GM23338 (cell line): ENCODE data around the gene FHIP1B. TPM values are rescaled to one million over a fixed set of nuclear protein-coding genes. Genes with fewer than 3 reads are reported as not detected.

Experiments used
- ATAC-seq: fragments of 200-7000 bp; cut with Tn5 transposase; 3 replicates; pipeline ENCODE4 v1.9.1; 2020
- DNase-seq: peaks from one replicate; pipeline ENCODE4 v3.0.0-alpha.2; 2015; ENCODE audit warnings: low spot score
- H2AFZ ChIP-seq: fragments of 200-600 bp; sonication (generic); 2 replicates; pipeline ENCODE4 v1.8.0; 2016; ENCODE audit warnings: antibody characterized with exemption, mild to moderate bottlenecking, moderate library complexity
- H3F3A ChIP-seq: fragments of 200-600 bp; sonication (generic); replicated peaks from 2 replicates; pipeline ENCODE4 v1.8.0; 2017; ENCODE audit warnings: antibody characterized with exemption, mixed run types, low read depth
- H3K27ac ChIP-seq: fragments of 200-600 bp; sonication (generic); 2 replicates; pipeline ENCODE4 v1.6.1; 2016; ENCODE audit warnings: low read depth
- H3K27me3 ChIP-seq: fragments of 200-600 bp; sonication (generic); 2 replicates; pipeline ENCODE4 v1.8.0; 2016; ENCODE audit warnings: mild to moderate bottlenecking, mixed run types, moderate library complexity; ENCODE audit not compliant: insufficient read depth
- H3K36me3 ChIP-seq: fragments of 200-600 bp; sonication (generic); 2 replicates; pipeline ENCODE4 v1.8.0; 2016; ENCODE audit warnings: mild to moderate bottlenecking; ENCODE audit not compliant: insufficient read depth
- H3K4me1 ChIP-seq: fragments of 200-600 bp; sonication (generic); 2 replicates; pipeline ENCODE4 v1.8.0; 2016; ENCODE audit warnings: mild to moderate bottlenecking, moderate library complexity; ENCODE audit not compliant: insufficient read depth
- H3K4me2 ChIP-seq: fragments of 200-600 bp; sonication (generic); 2 replicates; pipeline ENCODE4 v1.7.1; 2017; ENCODE audit warnings: mixed run types
- H3K4me3 ChIP-seq: fragments of 200-600 bp; sonication (generic); 2 replicates; pipeline ENCODE4 v1.6.1; 2016; ENCODE audit warnings: mixed run types
- H3K79me2 ChIP-seq: fragments of 200-600 bp; sonication (generic); replicated peaks from 2 replicates; pipeline ENCODE4 v1.8.0; 2017; ENCODE audit warnings: mild to moderate bottlenecking; ENCODE audit not compliant: insufficient read depth
- H3K9me2 ChIP-seq: fragments of 200-600 bp; sonication (generic); 2 replicates; pipeline ENCODE4 v1.8.0; 2017; ENCODE audit not compliant: insufficient read depth
- H4K20me1 ChIP-seq: fragments of 200-600 bp; sonication (generic); replicated peaks from 2 replicates; pipeline ENCODE4 v1.8.0; 2017; ENCODE audit warnings: mild to moderate bottlenecking; ENCODE audit not compliant: insufficient read depth
- H3K27ac Mint-ChIP-seq: 2 replicates; pipeline ENCODE4 v1.8.0; 2020; ENCODE audit warnings: inconsistent platforms, mild to moderate bottlenecking, moderate library complexity, mixed read lengths
- H3K27me3 Mint-ChIP-seq: 3 replicates; pipeline ENCODE4 v1.8.0; 2022; ENCODE audit warnings: low read depth, mild to moderate bottlenecking, moderate library complexity, mixed read lengths, inconsistent platforms; ENCODE audit not compliant: insufficient read depth, poor library complexity
- H3K36me3 Mint-ChIP-seq: 3 replicates; pipeline ENCODE4 v1.8.0; 2021; ENCODE audit warnings: low read depth, mild to moderate bottlenecking, inconsistent platforms, moderate library complexity, mixed read lengths
- H3K4me1 Mint-ChIP-seq: 3 replicates; pipeline ENCODE4 v1.8.0; 2020; ENCODE audit warnings: mild to moderate bottlenecking, inconsistent platforms, mixed read lengths
- H3K4me3 Mint-ChIP-seq: 3 replicates; pipeline ENCODE4 v1.8.0; 2021; ENCODE audit warnings: moderate library complexity, mild to moderate bottlenecking, inconsistent platforms, mixed read lengths
- H3K9me3 Mint-ChIP-seq: 3 replicates; pipeline ENCODE4 v1.8.0; 2020; ENCODE audit warnings: moderate library complexity, mild to moderate bottlenecking, inconsistent platforms, mixed read lengths
- CREB1 ChIP-seq: fragments of 250-450 bp; sonication (Bioruptor Pico); IDR thresholded peaks from 2 replicates; pipeline ENCODE4 v1.5.0; 2020; ENCODE audit warnings: low read depth, mild to moderate bottlenecking, moderate library complexity
- EZH2 ChIP-seq: fragments of 200-600 bp; sonication (generic); IDR thresholded peaks from one replicate; pipeline ENCODE4 v1.8.0; 2017; ENCODE audit warnings: antibody characterized with exemption, mild to moderate bottlenecking, low read depth; ENCODE audit not compliant: unreplicated experiment
- EZH2phosphoT487 ChIP-seq: fragments of 200-600 bp; sonication (generic); IDR thresholded peaks from one replicate; pipeline ENCODE4 v1.8.1; 2018; ENCODE audit warnings: antibody characterized with exemption; ENCODE audit not compliant: unreplicated experiment
- JUNB ChIP-seq: IDR thresholded peaks from one replicate; pipeline ENCODE4 v1.6.1; 2016; ENCODE audit warnings: antibody characterized with exemption; ENCODE audit not compliant: unreplicated experiment
- NANOG ChIP-seq: IDR thresholded peaks from 2 replicates; pipeline ENCODE4 v1.6.1; 2016; ENCODE audit warnings: antibody characterized with exemption, borderline replicate concordance
- POLR2AphosphoS5 ChIP-seq: IDR thresholded peaks from 2 replicates; pipeline ENCODE4 v1.6.1; 2016; ENCODE audit warnings: antibody characterized with exemption, low read depth
- STAT1 ChIP-seq: IDR thresholded peaks from one replicate; pipeline ENCODE4 v1.6.1; 2016; ENCODE audit warnings: antibody characterized with exemption; ENCODE audit not compliant: unreplicated experiment
- ZNF114 ChIP-seq: fragments of 250-450 bp; sonication (Bioruptor Pico); IDR thresholded peaks from 2 replicates; pipeline ENCODE4 v1.5.0; 2020; ENCODE audit warnings: mild to moderate bottlenecking, moderate library complexity
- ZNF331 ChIP-seq: fragments of 250-450 bp; sonication (Bioruptor Pico); IDR thresholded peaks from 2 replicates; pipeline ENCODE4 v1.5.0; 2020; ENCODE audit warnings: low read depth, mild to moderate bottlenecking, moderate library complexity
- polyA plus RNA-seq: library from polyadenylated mRNA; unstranded; fragments of >200 nt; fragmentation: Nextera tagmentation; extraction: Ambion mirVana; gene quantifications from 2 replicates; pipeline ENCODE4 v1.2.1, GENCODE V29; 2016
- total RNA-seq: library from RNA; depleted of rRNA; stranded (reverse); fragments of >200 nt; shearing (Covaris generic); gene quantifications from 2 replicates; pipeline ENCODE4 v1.2.3, GENCODE V29; 2014
- TF ChIP-seq, protein P1 (sequence below), 2 experiments: fragments of 200-600 bp in 1 of 2; sonication (generic) in 1 of 2; conservative IDR thresholded peaks; 2 replicates each; pipeline versions ENCODE4 v1.5.1 to v1.6.1; 2016 to 2017; ENCODE audit warnings: antibody characterized with exemption in 2 of 2, low read depth in 2 of 2, mild to moderate bottlenecking in 2 of 2, moderate library complexity in 1 of 2
- TF ChIP-seq, protein P2 (sequence below): IDR thresholded peaks from 2 replicates; pipeline ENCODE4 v1.6.1; 2016; ENCODE audit warnings: antibody characterized with exemption
- TF ChIP-seq, protein P3 (sequence below): fragments of 250-450 bp; sonication (Bioruptor Pico); IDR thresholded peaks from 2 replicates; pipeline ENCODE4 v1.5.0; 2020; ENCODE audit warnings: mild to moderate bottlenecking, moderate library complexity
- TF ChIP-seq, protein P4 (sequence below): IDR thresholded peaks from one replicate; pipeline ENCODE4 v1.6.1; 2018; ENCODE audit warnings: antibody characterized with exemption; ENCODE audit not compliant: unreplicated experiment

FHIP1B gene
- total and polyA plus RNA-seq, 2 experiments from 2014 or later, result 10.3 to 34.5 TPM

DNA sequence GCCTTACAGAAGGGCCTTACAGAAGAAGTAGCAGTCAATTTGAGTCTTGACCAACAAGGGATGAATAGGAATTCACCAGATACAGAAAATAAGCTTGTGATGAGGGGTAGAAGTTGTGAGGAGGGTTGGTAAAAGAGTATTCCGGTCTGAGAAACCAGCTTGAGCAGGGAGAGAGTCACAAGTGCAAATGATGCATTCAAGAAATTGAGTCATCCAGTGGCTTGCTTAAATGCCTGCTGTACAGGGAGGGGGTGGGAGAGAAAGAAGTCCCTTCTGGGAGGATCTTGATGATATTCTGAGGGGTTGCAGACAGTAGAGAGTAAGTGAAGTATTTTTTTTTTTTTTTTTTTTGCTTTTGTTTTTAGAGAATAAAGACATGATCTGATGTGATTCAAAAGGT lies 34.4 kb upstream of the FHIP1B start:
- Histone ChIP-seq H3K36me3 (no peaks in the 10 kb centered on the region), H3K79me2 (no peaks in the 10 kb centered on the region), H3K4me2 (no peak overlapping the region), H4K20me1 (no peaks in the 10 kb centered on the region), H3K9me2 (no peaks in the 10 kb centered on the region), H3K4me1 (no peaks in the 10 kb centered on the region), H3K27me3 (0 out of 2 replicates have a peak, but pooled peaks cover 8% of the 10 kb centered on the region), H3K4me3 (no peak overlapping the region), H3K27ac (no peak overlapping the region), H3F3A (no peaks in the 10 kb centered on the region), H2AFZ (no peak overlapping the region)
- no peak for DNase-seq
- no peaks in the 10 kb centered on the region for H3K9me3 Mint-ChIP-seq
- no peak overlapping the region for H3K4me3 Mint-ChIP-seq
- H3K36me3 Mint-ChIP-seq, result no peaks in the 10 kb centered on the region
- TF ChIP-seq EZH2 (no peak), EZH2phosphoT487 (no peak), ZNF331 (no peak), JUNB (no peak), ZNF114 (CRISPR knock-in tag) (no peak), NANOG (no peak), CREB1 (CRISPR knock-in tag) (no peak), POLR2AphosphoS5 (no peak), STAT1 (no peak)
- TF ChIP-seq, protein P1, sequence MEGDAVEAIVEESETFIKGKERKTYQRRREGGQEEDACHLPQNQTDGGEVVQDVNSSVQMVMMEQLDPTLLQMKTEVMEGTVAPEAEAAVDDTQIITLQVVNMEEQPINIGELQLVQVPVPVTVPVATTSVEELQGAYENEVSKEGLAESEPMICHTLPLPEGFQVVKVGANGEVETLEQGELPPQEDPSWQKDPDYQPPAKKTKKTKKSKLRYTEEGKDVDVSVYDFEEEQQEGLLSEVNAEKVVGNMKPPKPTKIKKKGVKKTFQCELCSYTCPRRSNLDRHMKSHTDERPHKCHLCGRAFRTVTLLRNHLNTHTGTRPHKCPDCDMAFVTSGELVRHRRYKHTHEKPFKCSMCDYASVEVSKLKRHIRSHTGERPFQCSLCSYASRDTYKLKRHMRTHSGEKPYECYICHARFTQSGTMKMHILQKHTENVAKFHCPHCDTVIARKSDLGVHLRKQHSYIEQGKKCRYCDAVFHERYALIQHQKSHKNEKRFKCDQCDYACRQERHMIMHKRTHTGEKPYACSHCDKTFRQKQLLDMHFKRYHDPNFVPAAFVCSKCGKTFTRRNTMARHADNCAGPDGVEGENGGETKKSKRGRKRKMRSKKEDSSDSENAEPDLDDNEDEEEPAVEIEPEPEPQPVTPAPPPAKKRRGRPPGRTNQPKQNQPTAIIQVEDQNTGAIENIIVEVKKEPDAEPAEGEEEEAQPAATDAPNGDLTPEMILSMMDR (conservative IDR thresholded peaks at IDR 0.05; ENCODE audit: low read depth in 2 of 2), result no peak
- TF ChIP-seq, protein P2, sequence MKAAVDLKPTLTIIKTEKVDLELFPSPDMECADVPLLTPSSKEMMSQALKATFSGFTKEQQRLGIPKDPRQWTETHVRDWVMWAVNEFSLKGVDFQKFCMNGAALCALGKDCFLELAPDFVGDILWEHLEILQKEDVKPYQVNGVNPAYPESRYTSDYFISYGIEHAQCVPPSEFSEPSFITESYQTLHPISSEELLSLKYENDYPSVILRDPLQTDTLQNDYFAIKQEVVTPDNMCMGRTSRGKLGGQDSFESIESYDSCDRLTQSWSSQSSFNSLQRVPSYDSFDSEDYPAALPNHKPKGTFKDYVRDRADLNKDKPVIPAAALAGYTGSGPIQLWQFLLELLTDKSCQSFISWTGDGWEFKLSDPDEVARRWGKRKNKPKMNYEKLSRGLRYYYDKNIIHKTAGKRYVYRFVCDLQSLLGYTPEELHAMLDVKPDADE, result no peak
- TF ChIP-seq, protein P3, sequence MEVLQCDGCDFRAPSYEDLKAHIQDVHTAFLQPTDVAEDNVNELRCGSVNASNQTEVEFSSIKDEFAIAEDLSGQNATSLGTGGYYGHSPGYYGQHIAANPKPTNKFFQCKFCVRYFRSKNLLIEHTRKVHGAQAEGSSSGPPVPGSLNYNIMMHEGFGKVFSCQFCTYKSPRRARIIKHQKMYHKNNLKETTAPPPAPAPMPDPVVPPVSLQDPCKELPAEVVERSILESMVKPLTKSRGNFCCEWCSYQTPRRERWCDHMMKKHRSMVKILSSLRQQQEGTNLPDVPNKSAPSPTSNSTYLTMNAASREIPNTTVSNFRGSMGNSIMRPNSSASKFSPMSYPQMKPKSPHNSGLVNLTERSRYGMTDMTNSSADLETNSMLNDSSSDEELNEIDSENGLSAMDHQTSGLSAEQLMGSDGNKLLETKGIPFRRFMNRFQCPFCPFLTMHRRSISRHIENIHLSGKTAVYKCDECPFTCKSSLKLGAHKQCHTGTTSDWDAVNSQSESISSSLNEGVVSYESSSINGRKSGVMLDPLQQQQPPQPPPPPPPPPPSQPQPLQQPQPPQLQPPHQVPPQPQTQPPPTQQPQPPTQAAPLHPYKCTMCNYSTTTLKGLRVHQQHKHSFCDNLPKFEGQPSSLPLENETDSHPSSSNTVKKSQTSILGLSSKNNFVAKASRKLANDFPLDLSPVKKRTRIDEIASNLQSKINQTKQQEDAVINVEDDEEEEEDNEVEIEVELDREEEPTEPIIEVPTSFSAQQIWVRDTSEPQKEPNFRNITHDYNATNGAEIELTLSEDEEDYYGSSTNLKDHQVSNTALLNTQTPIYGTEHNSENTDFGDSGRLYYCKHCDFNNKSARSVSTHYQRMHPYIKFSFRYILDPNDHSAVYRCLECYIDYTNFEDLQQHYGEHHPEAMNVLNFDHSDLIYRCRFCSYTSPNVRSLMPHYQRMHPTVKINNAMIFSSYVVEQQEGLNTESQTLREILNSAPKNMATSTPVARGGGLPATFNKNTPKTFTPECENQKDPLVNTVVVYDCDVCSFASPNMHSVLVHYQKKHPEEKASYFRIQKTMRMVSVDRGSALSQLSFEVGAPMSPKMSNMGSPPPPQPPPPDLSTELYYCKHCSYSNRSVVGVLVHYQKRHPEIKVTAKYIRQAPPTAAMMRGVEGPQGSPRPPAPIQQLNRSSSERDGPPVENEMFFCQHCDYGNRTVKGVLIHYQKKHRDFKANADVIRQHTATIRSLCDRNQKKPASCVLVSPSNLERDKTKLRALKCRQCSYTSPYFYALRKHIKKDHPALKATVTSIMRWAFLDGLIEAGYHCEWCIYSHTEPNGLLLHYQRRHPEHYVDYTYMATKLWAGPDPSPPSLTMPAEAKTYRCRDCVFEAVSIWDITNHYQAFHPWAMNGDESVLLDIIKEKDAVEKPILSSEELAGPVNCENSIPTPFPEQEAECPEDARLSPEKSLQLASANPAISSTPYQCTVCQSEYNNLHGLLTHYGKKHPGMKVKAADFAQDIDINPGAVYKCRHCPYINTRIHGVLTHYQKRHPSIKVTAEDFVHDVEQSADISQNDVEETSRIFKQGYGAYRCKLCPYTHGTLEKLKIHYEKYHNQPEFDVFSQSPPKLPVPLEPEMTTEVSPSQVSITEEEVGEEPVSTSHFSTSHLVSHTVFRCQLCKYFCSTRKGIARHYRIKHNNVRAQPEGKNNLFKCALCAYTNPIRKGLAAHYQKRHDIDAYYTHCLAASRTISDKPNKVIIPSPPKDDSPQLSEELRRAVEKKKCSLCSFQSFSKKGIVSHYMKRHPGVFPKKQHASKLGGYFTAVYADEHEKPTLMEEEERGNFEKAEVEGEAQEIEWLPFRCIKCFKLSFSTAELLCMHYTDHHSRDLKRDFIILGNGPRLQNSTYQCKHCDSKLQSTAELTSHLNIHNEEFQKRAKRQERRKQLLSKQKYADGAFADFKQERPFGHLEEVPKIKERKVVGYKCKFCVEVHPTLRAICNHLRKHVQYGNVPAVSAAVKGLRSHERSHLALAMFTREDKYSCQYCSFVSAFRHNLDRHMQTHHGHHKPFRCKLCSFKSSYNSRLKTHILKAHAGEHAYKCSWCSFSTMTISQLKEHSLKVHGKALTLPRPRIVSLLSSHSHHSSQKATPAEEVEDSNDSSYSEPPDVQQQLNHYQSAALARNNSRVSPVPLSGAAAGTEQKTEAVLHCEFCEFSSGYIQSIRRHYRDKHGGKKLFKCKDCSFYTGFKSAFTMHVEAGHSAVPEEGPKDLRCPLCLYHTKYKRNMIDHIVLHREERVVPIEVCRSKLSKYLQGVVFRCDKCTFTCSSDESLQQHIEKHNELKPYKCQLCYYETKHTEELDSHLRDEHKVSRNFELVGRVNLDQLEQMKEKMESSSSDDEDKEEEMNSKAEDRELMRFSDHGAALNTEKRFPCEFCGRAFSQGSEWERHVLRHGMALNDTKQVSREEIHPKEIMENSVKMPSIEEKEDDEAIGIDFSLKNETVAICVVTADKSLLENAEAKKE (CRISPR knock-in tag), result no peak
- TF ChIP-seq, protein P4, sequence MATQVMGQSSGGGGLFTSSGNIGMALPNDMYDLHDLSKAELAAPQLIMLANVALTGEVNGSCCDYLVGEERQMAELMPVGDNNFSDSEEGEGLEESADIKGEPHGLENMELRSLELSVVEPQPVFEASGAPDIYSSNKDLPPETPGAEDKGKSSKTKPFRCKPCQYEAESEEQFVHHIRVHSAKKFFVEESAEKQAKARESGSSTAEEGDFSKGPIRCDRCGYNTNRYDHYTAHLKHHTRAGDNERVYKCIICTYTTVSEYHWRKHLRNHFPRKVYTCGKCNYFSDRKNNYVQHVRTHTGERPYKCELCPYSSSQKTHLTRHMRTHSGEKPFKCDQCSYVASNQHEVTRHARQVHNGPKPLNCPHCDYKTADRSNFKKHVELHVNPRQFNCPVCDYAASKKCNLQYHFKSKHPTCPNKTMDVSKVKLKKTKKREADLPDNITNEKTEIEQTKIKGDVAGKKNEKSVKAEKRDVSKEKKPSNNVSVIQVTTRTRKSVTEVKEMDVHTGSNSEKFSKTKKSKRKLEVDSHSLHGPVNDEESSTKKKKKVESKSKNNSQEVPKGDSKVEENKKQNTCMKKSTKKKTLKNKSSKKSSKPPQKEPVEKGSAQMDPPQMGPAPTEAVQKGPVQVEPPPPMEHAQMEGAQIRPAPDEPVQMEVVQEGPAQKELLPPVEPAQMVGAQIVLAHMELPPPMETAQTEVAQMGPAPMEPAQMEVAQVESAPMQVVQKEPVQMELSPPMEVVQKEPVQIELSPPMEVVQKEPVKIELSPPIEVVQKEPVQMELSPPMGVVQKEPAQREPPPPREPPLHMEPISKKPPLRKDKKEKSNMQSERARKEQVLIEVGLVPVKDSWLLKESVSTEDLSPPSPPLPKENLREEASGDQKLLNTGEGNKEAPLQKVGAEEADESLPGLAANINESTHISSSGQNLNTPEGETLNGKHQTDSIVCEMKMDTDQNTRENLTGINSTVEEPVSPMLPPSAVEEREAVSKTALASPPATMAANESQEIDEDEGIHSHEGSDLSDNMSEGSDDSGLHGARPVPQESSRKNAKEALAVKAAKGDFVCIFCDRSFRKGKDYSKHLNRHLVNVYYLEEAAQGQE, result no peak
- no peak overlapping the region for H3K27ac Mint-ChIP-seq
- no peaks in the 10 kb centered on the region; the same call in 2 of the 3 replicates for H3K4me1 Mint-ChIP-seq
- ATAC-seq, result no peak
- no peaks in the 10 kb centered on the region for H3K27me3 Mint-ChIP-seq
